Measurements from ENCODE around the gene DGAT2L6. TPM values are rescaled to one million over a fixed set of nuclear protein-coding genes. Genes with fewer than 3 reads are reported as not detected.
"Not testable (repeated sequence)": the region's sequence is repeated elsewhere in the genome, so short reads cannot be mapped to it uniquely, and the experiment has no call there.

The DGAT2L6 gene
- total RNA-seq, 2 experiments from 2014 or later: not detected

- H3K36me3 Mint-ChIP-seq; H3K4me1 Mint-ChIP-seq (ENCODE audit: low read depth); H3K27ac Mint-ChIP-seq; POLR2A ChIA-PET; DNase-seq; intact Hi-C loops (cut with micrococcal nuclease); H3K9me3 Mint-ChIP-seq; H3K4me3 Mint-ChIP-seq; H3K27me3 Mint-ChIP-seq: not testable (repeated sequence)
- CTCF ChIA-PET: interaction anchor here (0.6 kb wide), 1 partner anchor 193 kb away, joined by 3 read pairs; no protein-coding TSS in a partner anchor
Measured at GRCh38 chrX:70209570-70209969, 32.3 kb downstream of the DGAT2L6 start.

DNA sequence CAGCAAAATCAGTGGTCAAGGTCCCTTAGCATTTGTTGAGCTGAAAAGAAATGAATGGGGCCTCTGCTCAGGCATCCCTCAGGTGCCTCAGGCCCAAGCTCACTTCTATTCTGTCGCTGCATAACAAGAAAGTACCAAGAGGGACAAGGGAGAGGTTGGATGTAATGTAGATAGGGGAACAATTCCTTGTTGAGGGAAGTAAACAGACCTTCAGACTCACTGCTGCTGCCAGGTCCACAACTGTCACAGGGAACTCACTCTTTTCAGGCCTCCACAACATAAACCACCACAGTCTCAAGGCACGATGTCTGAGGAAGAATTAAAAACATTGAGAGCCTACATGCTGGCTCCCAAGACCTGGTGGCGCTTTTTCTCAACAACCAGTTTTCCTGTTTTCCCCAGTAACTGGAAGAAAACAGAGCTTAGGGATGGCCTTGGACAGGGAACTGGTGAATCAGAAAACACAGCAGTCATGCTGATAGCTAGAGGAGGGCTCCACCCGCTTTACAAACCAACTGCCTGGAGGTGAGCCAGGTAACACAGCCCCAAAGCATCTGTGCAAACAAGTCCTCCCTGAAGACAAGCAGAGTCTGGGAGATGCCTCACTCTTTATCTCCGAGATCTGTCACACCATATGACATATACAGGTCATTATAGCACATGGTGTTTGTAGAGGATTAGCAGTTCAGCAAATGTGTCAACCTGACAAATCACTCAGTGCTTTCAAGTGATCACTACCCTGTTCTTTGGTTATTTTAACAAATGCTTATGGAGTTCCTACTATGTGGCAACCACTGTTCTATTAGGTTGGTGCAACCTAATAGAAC is 42.9 kb downstream of the DGAT2L6 start:
- intact Hi-C loops (cut with micrococcal nuclease): no loop called here
- Mint-ChIP-seq H3K27me3 (no peaks in the 10 kb centered on the region), H3K9me3 (no peaks in the 10 kb centered on the region), H3K4me3 (no peak overlapping the region), H3K27ac (no peak overlapping the region), H3K36me3 (no peaks in the 10 kb centered on the region), H3K4me1 (ENCODE audit: low read depth) (no peaks in the 10 kb centered on the region)
- ChIA-PET CTCF (no interaction called here), POLR2A (no interaction called here)
- no peak for DNase-seq

GRCh38 chrX:70226048-70226447 is 48.8 kb downstream of the DGAT2L6 start:
- Mint-ChIP-seq H3K4me3 (no peak overlapping the region), H3K36me3 (no peaks in the 10 kb centered on the region), H3K27ac (no peak overlapping the region), H3K27me3 (no peaks in the 10 kb centered on the region), H3K4me1 (ENCODE audit: low read depth) (no peaks in the 10 kb centered on the region), H3K9me3 (no peaks in the 10 kb centered on the region)
- ChIA-PET POLR2A (no interaction called here), CTCF (no interaction called here)
- intact Hi-C loops (cut with micrococcal nuclease): no loop called here
- DNase-seq: no peak

GRCh38 chrX:70226687-70227086 is 49.4 kb downstream of the DGAT2L6 start:
- Mint-ChIP-seq H3K4me1 (ENCODE audit: low read depth) (peaks cover 1% of the 10 kb centered on the region), H3K36me3 (no peaks in the 10 kb centered on the region), H3K4me3 (no peak overlapping the region), H3K27ac (no peak overlapping the region), H3K9me3 (no peaks in the 10 kb centered on the region), H3K27me3 (no peaks in the 10 kb centered on the region)
- no peak for DNase-seq
- ChIA-PET CTCF (no interaction called here), POLR2A (no interaction called here)
- intact Hi-C loops (cut with micrococcal nuclease): no loop called here

DNA sequence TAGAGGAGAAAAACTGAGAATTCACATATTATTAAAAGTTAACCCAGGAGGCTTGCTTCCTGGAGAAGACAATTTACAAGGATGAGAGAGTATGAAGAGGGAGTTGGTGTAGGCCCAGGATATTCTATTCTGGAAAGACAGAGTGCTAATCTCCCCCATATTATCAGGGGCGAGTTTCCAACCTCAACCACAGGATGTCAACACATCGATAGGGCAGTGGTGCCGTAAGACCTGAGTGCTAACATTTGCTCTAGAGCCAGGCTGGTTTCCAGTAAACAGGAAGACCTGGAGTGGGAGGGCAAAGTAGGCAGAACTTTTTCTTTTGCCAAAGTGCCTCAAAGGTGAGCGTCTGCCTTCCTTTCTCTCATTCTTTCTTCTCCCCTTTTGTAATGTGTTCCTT is 54.4 kb downstream of the DGAT2L6 start:
- CTCF ChIA-PET: no interaction called here
- Mint-ChIP-seq H3K4me3 (no peak overlapping the region), H3K9me3 (no peaks in the 10 kb centered on the region), H3K4me1 (ENCODE audit: low read depth) (peaks cover 12% of the 10 kb centered on the region), H3K36me3 (no peaks in the 10 kb centered on the region), H3K27ac (no peak overlapping the region), H3K27me3 (no peaks in the 10 kb centered on the region)
- POLR2A ChIA-PET: no interaction called here
- intact Hi-C loops (cut with micrococcal nuclease): no loop called here
- no peak for DNase-seq

- Mint-ChIP-seq H3K9me3 (no peaks in the 10 kb centered on the region), H3K27ac (no peak within 1 kb of the TSS), H3K36me3 (no peaks in the 10 kb centered on the region), H3K4me3 (no peak within 1 kb of the TSS), H3K4me1 (ENCODE audit: low read depth) (peaks cover 16% of the 10 kb centered on the region), H3K27me3 (no peaks in the 10 kb centered on the region)
- CTCF ChIA-PET: no interaction called here
- intact Hi-C loops (cut with micrococcal nuclease): no loop called here
- POLR2A ChIA-PET: no interaction called here
- no peak for DNase-seq
Measured at GRCh38 chrX:70234355-70234754, 57.1 kb downstream of the DGAT2L6 start, which contains the start of gene AWAT1. TSS of gene AWAT1 (plus strand) at chrX:70234655. CDS start at chrX:70234696, 41 bp downstream.

GRCh38 chrX:70240751-70241150 is 63.5 kb downstream of the DGAT2L6 start:
- Mint-ChIP-seq H3K27ac (no peak overlapping the region), H3K4me3 (no peak overlapping the region), H3K4me1 (ENCODE audit: low read depth) (peaks cover 4% of the 10 kb centered on the region), H3K9me3 (no peaks in the 10 kb centered on the region), H3K27me3 (no peaks in the 10 kb centered on the region), H3K36me3 (no peaks in the 10 kb centered on the region)
- CTCF ChIA-PET: no interaction called here
- intact Hi-C loops (cut with micrococcal nuclease): no loop called here
- POLR2A ChIA-PET: no interaction called here
- DNase-seq: no peak

DNA sequence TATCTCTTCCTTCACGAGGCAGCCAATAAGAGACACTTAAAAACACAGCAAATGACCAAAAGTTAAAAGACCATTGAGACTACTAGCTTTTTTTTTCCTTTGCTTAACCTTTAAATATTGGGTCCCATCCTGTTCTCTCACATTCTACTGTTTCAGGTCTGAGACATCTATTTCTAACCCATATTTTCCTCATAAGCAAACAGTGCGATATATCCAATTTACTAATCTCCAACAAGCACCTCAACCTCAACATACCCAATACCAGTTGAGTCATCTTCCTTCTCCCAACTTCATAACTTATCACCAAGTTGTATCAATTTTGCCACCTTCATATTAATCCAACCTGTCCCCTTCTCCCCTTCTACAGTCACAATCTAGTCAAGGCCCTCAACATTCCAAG is 64.2 kb downstream of the DGAT2L6 start:
- ChIA-PET CTCF (no interaction called here), POLR2A (no interaction called here)
- Mint-ChIP-seq H3K4me1 (ENCODE audit: low read depth) (peaks cover 4% of the 10 kb centered on the region), H3K4me3 (no peak overlapping the region), H3K27ac (no peak overlapping the region), H3K27me3 (no peaks in the 10 kb centered on the region), H3K36me3 (no peaks in the 10 kb centered on the region), H3K9me3 (no peaks in the 10 kb centered on the region)
- intact Hi-C loops (cut with micrococcal nuclease): no loop called here
- no peak for DNase-seq

GRCh38 chrX:70243601-70244000 is 66.3 kb downstream of the DGAT2L6 start:
- H3K9me3 Mint-ChIP-seq; H3K36me3 Mint-ChIP-seq; DNase-seq; CTCF ChIA-PET; H3K4me3 Mint-ChIP-seq; H3K27ac Mint-ChIP-seq; H3K27me3 Mint-ChIP-seq; POLR2A ChIA-PET; intact Hi-C loops (cut with micrococcal nuclease); H3K4me1 Mint-ChIP-seq (ENCODE audit: low read depth): not testable (repeated sequence)

- intact Hi-C loops (cut with micrococcal nuclease): no loop called here
- DNase-seq: no peak
- Mint-ChIP-seq H3K9me3 (no peaks in the 10 kb centered on the region), H3K27ac (no peak overlapping the region), H3K36me3 (no peaks in the 10 kb centered on the region), H3K4me1 (ENCODE audit: low read depth) (no peaks in the 10 kb centered on the region), H3K4me3 (no peak overlapping the region), H3K27me3 (no peaks in the 10 kb centered on the region)
- CTCF ChIA-PET: no interaction called here
- POLR2A ChIA-PET: no interaction called here
Measured at GRCh38 chrX:70244881-70245280, 67.6 kb downstream of the DGAT2L6 start.

DNA sequence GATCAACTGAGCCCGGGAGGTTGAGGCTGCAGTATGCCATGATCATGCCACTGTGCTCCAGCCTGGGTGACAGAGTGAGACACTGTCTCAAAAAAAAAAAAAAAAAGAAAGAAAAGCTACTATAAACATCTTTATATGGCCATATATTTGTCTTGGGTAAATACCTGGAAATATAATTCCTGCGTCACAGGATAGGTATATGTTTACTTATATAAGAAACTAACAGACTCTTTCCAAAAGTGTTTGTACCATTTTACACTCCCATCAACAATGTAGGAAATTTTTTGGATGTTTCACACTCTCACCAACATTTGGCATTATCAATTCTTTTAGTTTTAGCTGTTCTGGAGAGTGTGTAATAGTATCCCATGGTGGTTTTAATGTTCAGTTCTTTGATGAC is 70.0 kb downstream of the DGAT2L6 start:
- intact Hi-C loops (cut with micrococcal nuclease): no loop called here
- Mint-ChIP-seq H3K4me3 (no peak overlapping the region), H3K9me3 (no peaks in the 10 kb centered on the region), H3K27me3 (no peaks in the 10 kb centered on the region), H3K27ac (no peak overlapping the region), H3K36me3 (no peaks in the 10 kb centered on the region), H3K4me1 (ENCODE audit: low read depth) (no peaks in the 10 kb centered on the region)
- POLR2A ChIA-PET: no interaction called here
- CTCF ChIA-PET: no interaction called here
- DNase-seq: no peak

GRCh38 chrX:70252491-70252890 is 75.2 kb downstream of the DGAT2L6 start:
- POLR2A ChIA-PET: no interaction called here
- Mint-ChIP-seq H3K27me3 (no peaks in the 10 kb centered on the region), H3K4me3 (no peak overlapping the region), H3K4me1 (ENCODE audit: low read depth) (peaks cover 16% of the 10 kb centered on the region), H3K36me3 (no peaks in the 10 kb centered on the region), H3K9me3 (no peaks in the 10 kb centered on the region), H3K27ac (no peak overlapping the region)
- intact Hi-C loops (cut with micrococcal nuclease): no loop called here
- CTCF ChIA-PET: interaction anchor here (0.8 kb wide), 1 partner anchor 15 kb away, joined by 5 read pairs; the partner anchor contains the start of gene ARR3
- no peak for DNase-seq

- H3K27me3 Mint-ChIP-seq: no peaks in the 10 kb centered on the region
- ChIA-PET POLR2A (no interaction called here), CTCF (no interaction called here)
- no peak overlapping the region for H3K4me3 Mint-ChIP-seq
- peak overlapping the region; percentile 82 for H3K27ac Mint-ChIP-seq
- intact Hi-C loops (cut with micrococcal nuclease): no loop called here
- peaks cover 16% of the 10 kb centered on the region for H3K4me1 Mint-ChIP-seq (ENCODE audit: low read depth)
- no peaks in the 10 kb centered on the region for H3K9me3 Mint-ChIP-seq
- no peaks in the 10 kb centered on the region for H3K36me3 Mint-ChIP-seq
- peak; percentile 11 for DNase-seq
Measured at GRCh38 chrX:70253377-70254062, 76.2 kb downstream of the DGAT2L6 start.

Measured in activated CD4-positive, alpha-beta memory T cell treated with anti-CD3 and anti-CD28 coated beads for 36 hours (primary cell).